HFF-Myc (cell line): ENCODE measurements around the gene COL18A1.

Source experiments
- DNase-seq: peaks from one replicate; pipeline ENCODE4 v3.0.0-alpha.2; 2011; ENCODE audit warnings: low read depth; ENCODE audit errors: extremely low read depth
- H3K4me3 ChIP-seq: replicated peaks from 2 replicates; pipeline ENCODE4 v1.5.1; 2011; ENCODE audit warnings: low read depth, mild to moderate bottlenecking, control low read depth, low read length
- TF ChIP-seq, protein P1 (sequence below): IDR thresholded peaks from 2 replicates; pipeline ENCODE4 v1.5.1; 2012; ENCODE audit warnings: mild to moderate bottlenecking, low read depth, low read length, control low read depth; ENCODE audit errors: missing control alignments

Gene COL18A1

DNA sequence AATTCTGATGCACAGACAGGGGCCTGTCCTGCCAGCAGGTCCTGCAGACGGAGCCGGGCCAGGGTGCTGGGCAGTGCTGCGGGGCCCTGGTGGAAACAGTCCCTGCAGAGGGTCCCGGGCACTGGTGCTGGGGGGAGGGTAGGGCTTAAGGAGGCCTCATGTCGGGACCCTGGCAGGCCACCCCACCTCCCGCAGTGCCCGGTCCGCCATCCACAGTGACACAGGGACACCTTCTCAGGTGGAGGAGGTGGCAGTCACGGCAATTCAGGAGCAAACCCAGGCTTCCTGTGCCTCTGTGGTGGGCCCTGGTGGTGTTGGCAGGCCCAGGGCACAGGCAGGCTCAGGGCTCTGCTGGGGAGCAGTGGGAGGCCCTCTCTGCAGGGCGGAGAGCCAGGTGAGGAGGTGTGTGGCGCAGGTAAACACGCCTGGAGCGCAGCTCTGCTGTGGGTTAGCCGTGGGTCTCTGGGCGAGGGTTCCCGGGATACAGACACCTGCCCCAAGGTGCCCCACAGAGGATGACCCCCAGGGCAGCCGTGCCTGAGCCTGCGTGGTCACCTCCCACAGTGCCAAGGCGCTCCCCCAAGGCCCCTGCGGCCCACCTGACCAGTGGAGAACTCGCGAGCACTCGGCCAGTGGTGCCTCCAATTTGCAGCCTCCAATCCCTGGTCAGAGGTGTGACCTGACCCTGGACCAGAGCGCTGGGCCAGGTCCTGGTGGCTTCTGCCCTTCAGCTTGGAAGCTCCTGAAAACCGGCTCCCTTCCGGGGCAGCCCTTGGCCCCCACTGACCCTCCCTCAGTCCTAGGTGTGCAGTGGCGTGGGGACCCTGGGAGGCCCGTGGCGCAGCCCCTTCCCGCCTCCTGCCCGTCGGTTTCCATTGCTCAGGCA is 19.2 kb downstream of the COL18A1 start:
- H3K4me3 ChIP-seq: no peak overlapping the region
- TF ChIP-seq, protein P1, sequence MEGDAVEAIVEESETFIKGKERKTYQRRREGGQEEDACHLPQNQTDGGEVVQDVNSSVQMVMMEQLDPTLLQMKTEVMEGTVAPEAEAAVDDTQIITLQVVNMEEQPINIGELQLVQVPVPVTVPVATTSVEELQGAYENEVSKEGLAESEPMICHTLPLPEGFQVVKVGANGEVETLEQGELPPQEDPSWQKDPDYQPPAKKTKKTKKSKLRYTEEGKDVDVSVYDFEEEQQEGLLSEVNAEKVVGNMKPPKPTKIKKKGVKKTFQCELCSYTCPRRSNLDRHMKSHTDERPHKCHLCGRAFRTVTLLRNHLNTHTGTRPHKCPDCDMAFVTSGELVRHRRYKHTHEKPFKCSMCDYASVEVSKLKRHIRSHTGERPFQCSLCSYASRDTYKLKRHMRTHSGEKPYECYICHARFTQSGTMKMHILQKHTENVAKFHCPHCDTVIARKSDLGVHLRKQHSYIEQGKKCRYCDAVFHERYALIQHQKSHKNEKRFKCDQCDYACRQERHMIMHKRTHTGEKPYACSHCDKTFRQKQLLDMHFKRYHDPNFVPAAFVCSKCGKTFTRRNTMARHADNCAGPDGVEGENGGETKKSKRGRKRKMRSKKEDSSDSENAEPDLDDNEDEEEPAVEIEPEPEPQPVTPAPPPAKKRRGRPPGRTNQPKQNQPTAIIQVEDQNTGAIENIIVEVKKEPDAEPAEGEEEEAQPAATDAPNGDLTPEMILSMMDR: no peak
- no peak for DNase-seq

DNA sequence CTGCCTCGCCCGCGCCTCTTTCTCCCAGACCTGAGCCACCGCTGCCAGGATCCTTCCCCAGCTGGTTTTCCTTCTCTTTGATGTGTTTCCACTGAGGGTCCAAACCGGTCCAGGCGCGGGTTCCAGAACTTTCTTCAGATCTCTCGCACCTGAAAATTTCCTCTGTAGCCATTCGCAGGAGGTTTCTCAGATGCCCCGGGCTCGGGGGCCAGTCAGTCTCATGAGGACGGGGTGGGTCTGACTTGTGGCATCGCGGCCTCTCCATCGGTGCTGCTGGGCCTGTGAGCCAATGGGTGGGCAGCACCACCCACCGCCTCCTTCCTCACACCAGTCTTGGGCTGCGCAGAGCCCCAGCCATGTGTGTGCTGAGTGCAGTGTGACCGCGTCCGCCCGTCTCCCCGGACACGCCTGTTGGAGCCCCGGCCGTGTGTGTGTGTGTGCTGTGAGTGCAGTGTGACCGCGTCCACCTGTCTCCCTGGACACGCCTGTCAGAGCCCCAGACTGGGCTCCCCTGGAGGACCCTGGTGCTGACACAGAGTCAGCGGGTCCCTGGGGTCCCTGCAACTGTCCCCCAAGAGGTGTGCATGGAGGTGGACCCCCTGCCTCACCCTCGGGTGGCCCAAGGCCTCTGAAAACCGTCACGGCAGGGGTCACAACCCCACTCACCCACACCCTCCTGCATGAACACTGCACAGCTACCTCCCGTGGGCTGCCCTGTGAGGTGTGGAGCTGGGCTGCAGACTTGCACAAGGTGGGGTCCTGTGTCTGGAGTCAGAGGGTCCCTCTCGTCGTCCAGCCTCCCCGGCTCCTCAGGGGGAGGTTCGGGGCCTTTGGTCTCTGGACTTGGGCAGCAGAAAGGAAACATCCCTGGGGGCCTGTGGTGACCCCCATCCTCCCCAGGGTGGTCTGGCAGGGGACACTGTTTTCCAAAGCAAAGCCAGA is 20.2 kb downstream of the COL18A1 start:
- no peak overlapping the region for H3K4me3 ChIP-seq
- DNase-seq: no peak
- TF ChIP-seq, protein P1: no peak

DNA sequence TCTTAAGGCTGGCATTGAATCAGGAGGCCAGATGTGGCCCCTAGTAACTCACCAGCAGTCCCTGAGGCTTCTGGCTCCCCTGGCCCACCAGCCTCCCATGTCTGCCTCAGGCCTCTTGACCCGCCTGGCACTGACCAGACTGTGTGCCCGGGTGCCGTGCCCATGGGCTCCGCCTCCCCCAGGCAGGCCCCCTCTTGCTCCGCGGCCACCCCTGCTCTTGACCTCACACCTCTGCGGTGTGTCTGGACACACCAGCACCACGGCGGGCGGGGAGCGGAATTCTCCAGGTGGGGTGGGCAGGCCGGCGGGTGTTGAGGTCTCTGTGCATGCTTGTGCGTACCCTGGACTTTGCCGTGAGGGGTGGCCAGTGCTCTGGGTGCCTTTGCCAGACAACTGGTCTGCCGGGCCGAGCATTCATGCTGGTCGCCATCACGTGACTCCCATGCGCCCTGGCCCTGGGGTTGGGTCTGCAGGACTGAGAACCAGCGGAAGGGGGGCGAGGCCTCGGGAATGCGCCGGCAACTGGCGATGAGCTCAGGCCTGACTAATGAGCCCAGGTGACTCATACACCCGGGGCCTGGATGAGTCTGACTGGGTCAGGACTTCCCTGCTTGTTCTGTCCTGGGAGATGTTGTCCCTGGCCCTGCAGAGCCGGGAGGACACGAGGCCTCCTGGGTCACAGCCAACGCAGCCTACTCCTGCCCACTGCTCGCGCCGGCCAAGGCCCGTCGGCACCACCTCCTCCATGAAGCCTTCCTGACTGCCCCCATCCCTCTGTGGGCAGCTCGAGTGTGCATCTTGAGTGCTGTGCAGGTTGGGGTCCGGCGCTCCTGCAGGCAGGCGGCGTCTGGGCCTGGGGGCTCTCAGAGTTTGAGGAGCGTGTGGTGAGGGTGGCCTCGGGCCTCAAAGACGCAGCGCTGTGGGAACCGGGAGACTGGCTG is 22.6 kb downstream of the COL18A1 start:
- no peak overlapping the region for H3K4me3 ChIP-seq
- TF ChIP-seq, protein P1: no peak
- DNase-seq: peak; percentile 61

DNA sequence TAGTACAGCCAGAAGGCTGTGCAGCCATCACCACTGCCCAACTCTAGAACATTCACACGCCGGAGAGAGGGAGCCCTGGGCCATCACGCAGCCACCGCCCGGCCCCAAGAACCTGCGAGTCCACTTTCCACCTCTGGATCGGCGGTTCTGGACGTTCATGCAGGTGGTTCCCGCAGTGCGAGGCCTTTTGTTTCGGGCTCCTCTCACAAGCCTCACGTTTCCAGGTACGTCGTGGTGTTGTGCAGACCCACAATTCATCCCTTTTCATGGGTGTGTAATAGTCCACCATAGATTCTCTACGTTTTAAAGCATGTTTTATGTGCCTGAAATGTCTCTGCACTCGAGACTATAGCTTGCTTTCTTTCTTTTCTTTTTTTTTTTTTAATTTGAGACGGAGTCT is 23.6 kb downstream of the COL18A1 start:
- TF ChIP-seq, protein P1: no peak
- no peak for DNase-seq

DNA sequence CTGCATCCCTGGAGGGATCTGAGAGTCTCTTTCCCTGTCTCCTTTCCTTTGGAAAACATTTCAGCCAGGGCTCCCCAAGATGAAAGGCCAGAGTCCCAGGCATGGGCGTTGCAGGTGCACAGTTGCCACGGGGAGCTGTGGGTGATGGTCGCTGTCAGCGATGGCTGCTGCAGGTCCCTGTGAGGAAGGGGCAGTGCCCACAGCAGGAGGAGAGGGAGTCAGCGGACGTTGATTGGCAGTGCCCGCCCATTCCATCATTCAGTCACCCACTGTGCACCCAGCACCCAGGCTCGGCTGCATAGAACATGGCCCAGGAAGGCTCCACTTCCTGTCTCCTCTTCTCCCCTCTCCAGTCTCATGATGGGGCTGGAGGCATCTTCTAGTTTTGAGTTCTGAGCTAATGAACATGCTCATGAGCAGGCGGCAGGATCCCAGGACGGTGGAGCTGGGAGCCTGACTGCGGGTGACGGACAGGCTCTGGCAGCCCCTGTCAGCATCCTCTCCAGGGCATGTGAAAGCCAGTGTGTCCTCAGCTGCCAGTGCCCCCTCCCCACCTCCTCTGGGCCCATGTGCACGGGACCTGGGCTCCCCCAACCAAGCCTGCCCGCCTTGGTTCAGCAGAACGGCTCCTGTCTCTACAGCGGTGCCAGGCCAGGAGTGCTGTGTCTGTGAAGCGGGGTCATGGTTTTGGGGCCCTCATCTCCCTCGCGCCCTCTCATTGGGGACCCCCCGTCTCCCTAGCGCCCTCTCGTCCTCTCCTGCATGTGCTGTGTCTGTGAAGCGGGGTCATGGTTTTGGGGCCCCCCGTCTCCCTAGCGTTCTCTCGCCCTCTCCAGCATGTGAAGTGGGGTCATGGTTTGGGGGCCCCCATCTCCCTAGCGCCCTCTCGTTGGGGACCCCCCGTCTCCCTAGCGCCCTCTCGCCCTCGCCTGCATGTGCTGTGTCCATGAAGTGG is 24.5 kb downstream of the COL18A1 start:
- no peak for DNase-seq
- no peak overlapping the region for H3K4me3 ChIP-seq
- TF ChIP-seq, protein P1: no peak

More for the DNA sequence above, 23.6 kb downstream of the COL18A1 start:
- H3K4me3 ChIP-seq: no peak overlapping the region
